Measurements from ENCODE around the gene PIGC. TPM values are rescaled to one million over a fixed set of nuclear protein-coding genes. Genes with fewer than 3 reads are reported as not detected.

The PIGC gene
- total RNA-seq, 4 donors from 2014 or later: 23.3 to 26.3 (median 25.8) TPM

- ATAC-seq: peak; percentile 82
- Histone ChIP-seq H3K27me3 (no peaks in the 10 kb centered on the region), H3K36me3 (no peaks in the 10 kb centered on the region), H3K27ac (no peak overlapping the region), H3K4me3 (no peak overlapping the region), H3K4me1 (peaks cover 0 to 10% (median 0%) of the 10 kb centered on the region in 3 donors), H3K9me3 (no peaks in the 10 kb centered on the region)
- no peak for TF ChIP-seq EP300 (IDR thresholded peaks at IDR 0.05)
- peak; percentile 79 to 93 (median 86) for TF ChIP-seq CTCF (IDR thresholded peaks at IDR 0.05)
- WGBS, 2 donors (ENCODE audit: low coverage in 1 of 2): 37 to 40% methylated on average over 4 to 11 of the region's 18 CpGs
Observed at GRCh38 chr1:172449585-172450523, 6.0 kb upstream of the PIGC start.

- Histone ChIP-seq H3K27ac (no peak overlapping the region), H3K36me3 (no peaks in the 10 kb centered on the region), H3K4me3 (no peak overlapping the region), H3K4me1 (peaks cover 0 to 16% (median 0%) of the 10 kb centered on the region in 3 donors), H3K9me3 (no peaks in the 10 kb centered on the region), H3K27me3 (no peaks in the 10 kb centered on the region)
- ATAC-seq: no peak
- 91% methylated on average over 4 of the region's 6 CpGs; no CpG with 5 or more reads in 1 of the 2 donors for WGBS, 2 donors (ENCODE audit: low coverage in 1 of 2)
- TF ChIP-seq POLR2A (IDR thresholded peaks at IDR 0.05): no peak
- TF ChIP-seq CTCF (IDR thresholded peaks at IDR 0.05): no peak
- TF ChIP-seq POLR2AphosphoS5 (IDR thresholded peaks at IDR 0.05): no peak
- no peak for TF ChIP-seq EP300 (IDR thresholded peaks at IDR 0.05)
Observed at GRCh38 chr1:172448995-172449584, 5.2 kb upstream of the PIGC start.

GRCh38 chr1:172447641-172448040 lies 3.8 kb upstream of the PIGC start:
- 80 to 83% methylated on average over 1 to 2 of the region's 2 CpGs for WGBS, 2 donors (ENCODE audit: low coverage in 1 of 2)
- TF ChIP-seq POLR2A (IDR thresholded peaks at IDR 0.05): no peak

GRCh38 chr1:172446547-172446946 lies 2.7 kb upstream of the PIGC start:
- Histone ChIP-seq H3K4me1 (peaks cover 0 to 33% (median 8%) of the 10 kb centered on the region in 3 donors), H3K4me3 (no peak overlapping the region), H3K9me3 (no peaks in the 10 kb centered on the region), H3K27me3 (no peaks in the 10 kb centered on the region), H3K27ac (no peak overlapping the region), H3K36me3 (peaks cover 0 to 9% of the 10 kb centered on the region in 2 donors)
- ATAC-seq: no peak
- TF ChIP-seq POLR2AphosphoS5 (IDR thresholded peaks at IDR 0.05): no peak
- no peak for TF ChIP-seq CTCF (IDR thresholded peaks at IDR 0.05)
- no peak for TF ChIP-seq POLR2A (IDR thresholded peaks at IDR 0.05)
- no peak for TF ChIP-seq EP300 (IDR thresholded peaks at IDR 0.05)
- WGBS, 2 donors (ENCODE audit: low coverage in 1 of 2): 82% methylated on average over 2 of the region's 3 CpGs; no CpG with 5 or more reads in 1 of the 2 donors

More at GRCh38 chr1:172447641-172448040, 3.8 kb upstream of the PIGC start:
- no peak overlapping the region for H3K27ac ChIP-seq
- H3K4me3 ChIP-seq: no peak overlapping the region
- ATAC-seq: no peak
- no peaks in the 10 kb centered on the region for H3K36me3 ChIP-seq
- no peaks in the 10 kb centered on the region for H3K27me3 ChIP-seq
- H3K9me3 ChIP-seq: no peaks in the 10 kb centered on the region
- peaks cover 0 to 22% (median 4%) of the 10 kb centered on the region in 3 donors for H3K4me1 ChIP-seq

- peaks cover 0 to 20% of the 10 kb centered on the region in 2 donors for H3K36me3 ChIP-seq
- H3K27me3 ChIP-seq: no peaks in the 10 kb centered on the region
- H3K4me3 ChIP-seq: peak overlapping the region; percentile 63 to 99
- ATAC-seq: no peak
- no peak for TF ChIP-seq POLR2AphosphoS5 (IDR thresholded peaks at IDR 0.05)
- no peak for TF ChIP-seq POLR2A (IDR thresholded peaks at IDR 0.05)
- TF ChIP-seq EP300 (IDR thresholded peaks at IDR 0.05): no peak
- no peak for TF ChIP-seq CTCF (IDR thresholded peaks at IDR 0.05)
- H3K27ac ChIP-seq: peak overlapping the region in 2 of 4 donors; percentile 84 to 87
- H3K9me3 ChIP-seq: no peaks in the 10 kb centered on the region
- H3K4me1 ChIP-seq: peaks cover 0 to 33% (median 8%) of the 10 kb centered on the region in 3 donors
- whole genome bisulfite sequencing, 2 donors (ENCODE audit: low coverage in 1 of 2): 54 to 65% methylated on average over 3 of the region's 3 CpGs
Observed at GRCh38 chr1:172442843-172443565, 865 bp downstream of the PIGC start.

Data from gastroesophageal sphincter (tissue), 4 donors.